GM12872 (cell line): ENCODE data around the gene TYROBP.

Source experiments
- TF ChIP-seq, protein P1 (sequence below): IDR thresholded peaks from 3 replicates; pipeline ENCODE4 v1.5.1; 2011; ENCODE audit warnings: low read depth, mild to moderate bottlenecking, low read length, moderate library complexity; ENCODE audit not compliant: insufficient read depth

The TYROBP gene

DNA sequence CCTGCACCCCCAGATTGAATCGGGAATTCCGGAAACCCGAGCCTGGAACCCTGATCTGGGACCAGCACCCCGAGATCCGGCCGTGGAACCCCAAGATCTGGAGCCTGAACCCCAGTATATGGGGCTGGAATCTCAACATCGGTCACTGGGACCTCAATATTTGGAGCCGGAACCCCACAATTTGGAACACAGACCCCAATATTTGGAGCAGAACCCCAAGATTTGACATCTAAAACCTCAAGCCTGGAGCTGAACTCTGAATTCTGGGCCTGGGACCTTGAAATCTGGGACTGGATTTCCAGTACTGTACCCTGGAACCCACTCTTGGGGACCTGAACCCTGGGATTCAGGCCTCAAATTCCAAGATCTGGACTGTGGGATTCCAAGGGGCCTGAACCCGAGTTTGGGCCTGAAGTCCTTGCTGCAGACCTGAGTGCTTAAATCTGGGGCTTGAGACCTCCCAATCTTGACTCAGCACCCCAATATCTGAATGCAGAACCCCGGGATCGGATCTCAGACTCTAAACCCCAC, 28.7 kb upstream of the TYROBP start:
- TF ChIP-seq, protein P1, sequence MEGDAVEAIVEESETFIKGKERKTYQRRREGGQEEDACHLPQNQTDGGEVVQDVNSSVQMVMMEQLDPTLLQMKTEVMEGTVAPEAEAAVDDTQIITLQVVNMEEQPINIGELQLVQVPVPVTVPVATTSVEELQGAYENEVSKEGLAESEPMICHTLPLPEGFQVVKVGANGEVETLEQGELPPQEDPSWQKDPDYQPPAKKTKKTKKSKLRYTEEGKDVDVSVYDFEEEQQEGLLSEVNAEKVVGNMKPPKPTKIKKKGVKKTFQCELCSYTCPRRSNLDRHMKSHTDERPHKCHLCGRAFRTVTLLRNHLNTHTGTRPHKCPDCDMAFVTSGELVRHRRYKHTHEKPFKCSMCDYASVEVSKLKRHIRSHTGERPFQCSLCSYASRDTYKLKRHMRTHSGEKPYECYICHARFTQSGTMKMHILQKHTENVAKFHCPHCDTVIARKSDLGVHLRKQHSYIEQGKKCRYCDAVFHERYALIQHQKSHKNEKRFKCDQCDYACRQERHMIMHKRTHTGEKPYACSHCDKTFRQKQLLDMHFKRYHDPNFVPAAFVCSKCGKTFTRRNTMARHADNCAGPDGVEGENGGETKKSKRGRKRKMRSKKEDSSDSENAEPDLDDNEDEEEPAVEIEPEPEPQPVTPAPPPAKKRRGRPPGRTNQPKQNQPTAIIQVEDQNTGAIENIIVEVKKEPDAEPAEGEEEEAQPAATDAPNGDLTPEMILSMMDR, result no peak

DNA sequence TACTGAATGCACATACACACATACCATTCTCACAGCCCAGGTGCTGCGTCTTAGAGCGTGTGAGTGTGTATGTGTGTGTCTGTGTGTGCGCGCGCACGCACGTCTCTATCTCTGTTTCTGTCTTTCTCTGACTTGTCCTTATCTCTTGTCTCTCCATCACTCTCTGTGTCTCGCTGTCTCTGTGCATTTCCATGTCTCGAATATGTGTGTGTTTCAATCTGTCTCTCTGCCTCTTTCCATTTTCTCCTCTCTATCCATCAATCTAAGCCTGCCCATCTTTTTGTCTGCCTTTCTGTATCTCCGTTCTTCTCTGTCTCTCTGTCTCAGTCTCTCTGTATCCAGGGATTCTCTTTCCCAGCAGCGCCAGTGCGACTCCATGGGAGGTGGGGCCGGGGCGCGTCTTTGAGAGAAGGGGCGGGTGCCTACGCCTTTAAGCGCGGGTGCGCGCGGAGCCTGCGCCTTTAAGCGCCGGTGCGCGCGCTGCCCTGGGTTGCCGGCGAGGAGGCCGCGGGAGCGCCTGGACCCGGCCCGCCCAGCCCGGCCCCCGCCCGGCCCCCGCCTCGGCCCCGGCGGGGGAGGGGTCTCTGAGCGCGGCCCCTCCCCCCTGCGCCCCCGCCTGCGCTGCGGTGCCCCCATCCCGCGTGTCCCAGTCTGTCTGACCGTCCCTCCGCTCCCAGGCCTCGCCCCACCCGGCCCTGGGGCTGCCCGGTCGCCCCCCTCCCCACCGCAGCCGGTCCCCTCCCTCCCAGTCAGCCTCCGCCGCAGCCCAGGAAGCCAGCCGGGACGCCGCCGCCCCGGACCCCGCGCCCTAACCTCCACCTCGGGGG, 28.0 kb upstream of the TYROBP start, which contains the start of gene LRFN3:
Gene LRFN3 (plus strand): TSS at position 464 of the 827 bp plus-strand sequence. CDS start 3,052 bp downstream, outside the sequence.
- TF ChIP-seq, protein P1, result no peak

DNA sequence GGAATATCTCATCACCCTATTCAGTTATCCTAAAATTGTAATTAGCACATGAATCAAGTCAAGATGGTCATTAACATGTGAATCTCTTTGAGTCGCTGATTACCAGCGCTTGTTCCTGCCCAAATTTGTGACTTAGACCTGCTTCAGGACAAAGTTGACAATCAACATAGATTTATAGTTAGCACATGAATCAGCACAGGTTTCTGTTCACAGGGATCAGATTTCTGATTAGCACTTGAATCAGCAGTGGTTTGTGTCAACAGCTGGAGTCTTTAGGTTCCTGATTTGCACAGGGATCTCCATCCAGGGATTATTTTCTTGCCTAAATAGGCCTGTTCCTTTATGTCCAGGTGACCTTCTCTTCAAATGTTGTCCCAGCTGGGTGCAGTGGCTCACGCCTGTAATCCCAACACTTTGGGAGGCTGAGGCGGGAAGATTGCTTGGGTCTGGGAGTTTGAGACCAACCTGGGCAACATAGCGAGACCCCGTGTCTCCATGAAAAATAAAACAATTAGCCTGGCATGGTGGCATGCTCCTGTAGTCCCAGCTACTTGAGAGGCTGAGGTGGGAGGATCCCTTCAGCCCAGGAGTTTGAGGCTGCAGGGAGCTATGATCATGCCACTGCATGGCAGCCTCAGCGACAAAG, 24.3 kb upstream of the TYROBP start:
- TF ChIP-seq, protein P1, result no peak

DNA sequence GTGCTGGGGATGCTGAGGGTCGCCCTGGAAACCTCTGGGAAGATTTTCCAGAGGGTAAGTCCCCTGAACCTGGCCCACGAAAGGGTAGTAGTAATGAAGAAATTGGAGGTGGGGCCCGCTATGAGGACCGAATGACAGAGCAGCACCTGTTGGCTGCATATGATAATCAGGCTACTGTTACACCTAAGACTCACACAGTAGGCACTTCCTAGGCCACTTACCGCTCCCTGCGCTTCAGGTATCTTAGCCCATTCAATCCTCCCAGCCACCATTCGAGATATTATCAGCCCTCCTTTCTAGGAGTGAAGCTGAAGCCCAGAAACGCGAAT, 23.7 kb upstream of the TYROBP start:
- TF ChIP-seq, protein P1, result no peak

DNA sequence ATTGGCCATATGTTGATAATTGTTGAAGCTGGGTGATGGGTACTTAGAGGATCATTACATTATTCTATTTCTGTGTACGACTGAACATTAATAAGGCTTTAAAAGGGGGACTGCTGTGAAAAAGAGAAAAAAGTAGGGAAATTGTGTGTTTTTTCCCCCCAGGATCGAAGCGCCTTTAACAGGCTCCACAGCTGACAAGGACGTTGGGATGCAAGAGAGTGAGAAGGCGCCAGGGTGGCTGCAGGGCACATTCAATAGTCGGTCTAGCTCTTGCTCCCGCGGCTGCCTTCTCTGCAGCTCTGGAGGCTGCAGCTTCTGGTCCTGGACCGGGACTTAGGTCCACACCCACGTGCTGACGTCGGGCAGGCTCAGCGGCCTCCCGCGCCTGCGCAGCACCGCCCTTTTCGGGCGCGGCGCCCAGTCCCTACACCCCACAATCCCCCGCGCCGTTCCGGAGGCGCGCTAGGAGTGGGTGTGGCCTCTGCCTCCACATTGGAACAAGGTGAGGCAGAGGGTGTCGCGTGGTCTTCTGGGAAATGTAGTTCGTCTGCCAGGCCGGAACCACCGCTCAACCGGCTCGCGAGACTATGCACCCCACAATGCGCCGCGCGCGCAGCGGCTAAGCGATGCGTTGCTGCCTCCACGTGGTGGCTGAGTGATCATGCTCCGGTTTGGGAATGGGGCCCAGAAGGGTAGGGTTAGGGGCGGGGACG, 23.2 kb upstream of the TYROBP start:
- TF ChIP-seq, protein P1, result peak; percentile 96

DNA sequence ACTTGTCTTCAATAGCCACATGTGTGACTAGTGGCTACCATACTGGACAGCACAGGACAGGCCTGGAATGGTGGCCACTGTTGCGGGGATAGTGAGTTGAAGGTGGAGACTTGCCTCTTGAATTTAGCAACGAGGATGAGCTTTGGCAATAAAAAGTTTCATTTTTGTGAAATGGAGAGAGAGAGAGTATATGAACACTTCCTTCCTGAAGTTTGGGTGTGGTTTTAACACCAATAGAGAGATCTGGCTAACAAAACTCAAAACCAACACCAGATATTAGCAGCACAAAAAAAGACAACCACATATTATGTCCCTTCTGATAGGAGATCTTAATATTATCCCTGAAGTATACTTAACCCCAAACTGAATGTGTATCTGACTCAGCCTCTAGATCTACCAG, 21.8 kb upstream of the TYROBP start:
- TF ChIP-seq, protein P1, result no peak

DNA sequence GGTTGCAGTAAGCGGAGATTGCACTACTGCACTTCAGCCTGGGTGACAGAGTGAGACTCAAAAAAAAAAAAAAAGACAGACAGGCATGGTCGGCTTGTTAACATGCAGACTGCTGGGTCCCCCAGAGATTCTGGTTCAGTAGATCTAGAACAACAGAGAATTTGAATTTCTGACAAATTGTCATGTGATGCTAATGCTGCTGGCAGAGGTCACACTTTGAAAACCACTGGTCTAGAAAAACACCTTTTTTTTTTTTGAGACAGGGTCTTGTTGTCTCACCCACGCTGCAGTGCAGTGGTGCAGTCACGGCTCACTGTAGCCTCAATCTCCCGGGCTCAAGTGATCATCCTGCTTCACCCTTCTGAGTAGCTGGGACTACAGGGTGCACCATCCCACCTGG, 20.4 kb upstream of the TYROBP start:
- TF ChIP-seq, protein P1, result no peak
